Lower lobe of right lung (tissue), 2 donors: Measurements from ENCODE around the gene USP49. TPM values are rescaled to one million over a fixed set of nuclear protein-coding genes. Genes with fewer than 3 reads are reported as not detected.

Source experiments
- ATAC-seq, 2 donors: fragments of 200-7000 bp; cut with Tn5 transposase; one replicate each; pipeline ENCODE4 v1.9.1; 2020 to 2022; ENCODE audit warnings: mild to moderate bottlenecking in 2 of 2, moderate library complexity in 2 of 2
- DNase-seq: peaks from one replicate; pipeline ENCODE4 v3.0.0-alpha.2; 2020
- H3K27ac ChIP-seq: fragments of 200-600 bp; one replicate; pipeline ENCODE4 v1.8.0; 2022
- H3K27me3 ChIP-seq: fragments of 200-600 bp; one replicate; pipeline ENCODE4 v1.8.0; 2022; ENCODE audit warnings: low read depth
- H3K36me3 ChIP-seq: fragments of 200-600 bp; one replicate; pipeline ENCODE4 v1.8.0; 2022; ENCODE audit warnings: mild to moderate bottlenecking
- H3K4me1 ChIP-seq: fragments of 200-600 bp; one replicate; pipeline ENCODE4 v1.8.0; 2022
- H3K4me3 ChIP-seq: fragments of 200-600 bp; one replicate; pipeline ENCODE4 v1.8.0; 2022; ENCODE audit warnings: mild to moderate bottlenecking
- H3K9me3 ChIP-seq: fragments of 200-600 bp; one replicate; pipeline ENCODE4 v1.8.0; 2022
- intact Hi-C: fragments of 100-400 bp; cut with DNase I; formaldehyde crosslinking; loops from one replicate; pipeline ENCODE4 v1.11.0; 2022
- total RNA-seq: library from RNA; stranded (reverse); fragmentation: NEBNext Ultra II Directional; extraction: Animal tissue kit (Norgen Biotek cat#: 25700); gene quantifications from one replicate; pipeline ENCODE4 v1.2.1, GENCODE V29; 2021
- TF ChIP-seq, protein P1 (sequence below): fragments of 200-600 bp; IDR thresholded peaks from one replicate; pipeline ENCODE4 v1.8.0; 2022; ENCODE audit warnings: antibody characterized with exemption, mild to moderate bottlenecking
- donor health status: DM: no; HTN: yes; CAD: no; lungs with severe emphysema.

Gene USP49
- total RNA-seq, 1 donor from 2014 or later, result 3.9 TPM

DNA sequence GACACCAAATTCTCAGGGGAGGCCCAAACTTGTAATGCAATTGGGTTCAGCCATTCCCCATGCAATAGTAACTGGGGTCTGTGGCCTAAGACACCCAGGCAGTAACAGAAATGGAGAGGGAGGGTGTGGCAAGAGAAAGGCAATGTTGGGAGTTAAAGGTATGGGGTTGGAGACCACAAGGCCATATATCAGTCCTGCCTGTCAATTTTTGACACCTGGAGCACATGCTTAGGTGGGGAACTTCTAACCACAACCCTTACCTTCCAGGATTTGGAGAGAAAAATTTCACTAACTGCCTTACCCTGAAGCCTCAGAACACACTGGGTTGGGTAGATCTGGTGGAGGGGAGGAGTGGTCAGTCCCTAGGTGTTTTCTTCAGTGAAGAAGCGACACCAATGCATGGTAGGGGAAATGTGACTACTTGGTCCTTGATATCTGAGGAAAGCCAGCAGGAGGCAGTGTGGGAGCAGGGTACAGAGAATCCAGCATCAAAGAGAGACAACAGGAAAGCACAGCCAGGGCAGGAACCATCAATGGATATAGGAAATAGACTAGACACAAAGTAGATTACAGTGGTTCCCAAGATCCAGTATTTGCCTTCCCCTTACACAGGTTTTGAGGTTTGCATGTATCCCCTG, 6.8 kb upstream of the USP49 start:
- ATAC-seq (peak; percentile 33 to 42), DNase-seq (no peak)
- Histone ChIP-seq H3K9me3 (no peaks in the 10 kb centered on the region), H3K36me3 (peaks cover 34% of the 10 kb centered on the region), H3K4me3 (no peak overlapping the region), H3K27ac (no peak overlapping the region), H3K27me3 (no peaks in the 10 kb centered on the region), H3K4me1 (no peaks in the 10 kb centered on the region)
- intact Hi-C loops, result no loop called here
- TF ChIP-seq, protein P1, sequence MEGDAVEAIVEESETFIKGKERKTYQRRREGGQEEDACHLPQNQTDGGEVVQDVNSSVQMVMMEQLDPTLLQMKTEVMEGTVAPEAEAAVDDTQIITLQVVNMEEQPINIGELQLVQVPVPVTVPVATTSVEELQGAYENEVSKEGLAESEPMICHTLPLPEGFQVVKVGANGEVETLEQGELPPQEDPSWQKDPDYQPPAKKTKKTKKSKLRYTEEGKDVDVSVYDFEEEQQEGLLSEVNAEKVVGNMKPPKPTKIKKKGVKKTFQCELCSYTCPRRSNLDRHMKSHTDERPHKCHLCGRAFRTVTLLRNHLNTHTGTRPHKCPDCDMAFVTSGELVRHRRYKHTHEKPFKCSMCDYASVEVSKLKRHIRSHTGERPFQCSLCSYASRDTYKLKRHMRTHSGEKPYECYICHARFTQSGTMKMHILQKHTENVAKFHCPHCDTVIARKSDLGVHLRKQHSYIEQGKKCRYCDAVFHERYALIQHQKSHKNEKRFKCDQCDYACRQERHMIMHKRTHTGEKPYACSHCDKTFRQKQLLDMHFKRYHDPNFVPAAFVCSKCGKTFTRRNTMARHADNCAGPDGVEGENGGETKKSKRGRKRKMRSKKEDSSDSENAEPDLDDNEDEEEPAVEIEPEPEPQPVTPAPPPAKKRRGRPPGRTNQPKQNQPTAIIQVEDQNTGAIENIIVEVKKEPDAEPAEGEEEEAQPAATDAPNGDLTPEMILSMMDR, result peak; percentile 32

DNA sequence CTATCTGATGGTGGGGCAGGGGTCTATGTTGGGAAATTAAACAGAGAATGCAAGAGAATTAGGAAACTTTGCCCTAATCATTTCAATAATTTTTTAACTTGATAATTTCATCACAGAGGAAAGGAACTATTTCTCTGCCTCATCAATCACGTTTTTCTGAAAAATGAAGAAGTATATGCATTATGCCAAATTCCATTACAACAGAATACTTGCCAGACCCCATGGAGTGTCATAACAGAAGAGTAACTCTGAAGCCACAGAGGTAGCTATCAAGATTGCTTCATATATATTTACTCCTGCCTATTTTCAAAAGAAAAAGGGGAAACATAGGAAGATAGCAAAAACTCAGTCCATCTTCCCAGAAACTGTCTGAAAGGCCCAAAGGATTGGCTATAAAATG, 5.7 kb upstream of the USP49 start:
- Histone ChIP-seq H3K27ac (no peak overlapping the region), H3K27me3 (no peaks in the 10 kb centered on the region), H3K4me3 (no peak overlapping the region), H3K36me3 (peaks cover 23% of the 10 kb centered on the region), H3K9me3 (no peaks in the 10 kb centered on the region), H3K4me1 (peaks cover 6% of the 10 kb centered on the region)
- TF ChIP-seq, protein P1, result no peak
- no peak for DNase-seq
- ATAC-seq, result no peak
- intact Hi-C loops, result no loop called here

DNA sequence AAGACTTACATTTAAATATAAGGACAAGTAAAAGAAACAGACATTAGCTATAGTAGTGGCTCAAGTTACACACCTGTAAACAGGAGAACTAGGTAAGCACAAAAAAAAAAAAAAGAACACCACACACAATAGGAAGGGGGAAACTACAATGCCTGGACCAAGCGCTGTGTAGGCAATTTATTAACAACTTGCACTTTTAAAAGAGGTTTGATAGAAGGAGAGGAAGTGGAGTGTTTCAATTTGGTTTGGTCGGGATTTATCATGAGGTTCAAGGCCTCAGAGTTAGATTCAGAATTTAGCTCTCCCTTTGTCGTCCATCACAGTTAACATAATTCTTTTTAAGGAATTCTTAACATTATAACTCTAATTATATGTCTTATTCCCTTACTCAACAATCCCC, 1.1 kb upstream of the USP49 start:
- Histone ChIP-seq H3K36me3 (no peaks in the 10 kb centered on the region), H3K9me3 (no peaks in the 10 kb centered on the region), H3K4me1 (peaks cover 20% of the 10 kb centered on the region), H3K27me3 (no peaks in the 10 kb centered on the region), H3K4me3 (peak overlapping the region; percentile 75), H3K27ac (peak overlapping the region; percentile 80)
- TF ChIP-seq, protein P1, result no peak
- intact Hi-C loops, result no loop called here
- ATAC-seq (no peak), DNase-seq (no peak)

DNA sequence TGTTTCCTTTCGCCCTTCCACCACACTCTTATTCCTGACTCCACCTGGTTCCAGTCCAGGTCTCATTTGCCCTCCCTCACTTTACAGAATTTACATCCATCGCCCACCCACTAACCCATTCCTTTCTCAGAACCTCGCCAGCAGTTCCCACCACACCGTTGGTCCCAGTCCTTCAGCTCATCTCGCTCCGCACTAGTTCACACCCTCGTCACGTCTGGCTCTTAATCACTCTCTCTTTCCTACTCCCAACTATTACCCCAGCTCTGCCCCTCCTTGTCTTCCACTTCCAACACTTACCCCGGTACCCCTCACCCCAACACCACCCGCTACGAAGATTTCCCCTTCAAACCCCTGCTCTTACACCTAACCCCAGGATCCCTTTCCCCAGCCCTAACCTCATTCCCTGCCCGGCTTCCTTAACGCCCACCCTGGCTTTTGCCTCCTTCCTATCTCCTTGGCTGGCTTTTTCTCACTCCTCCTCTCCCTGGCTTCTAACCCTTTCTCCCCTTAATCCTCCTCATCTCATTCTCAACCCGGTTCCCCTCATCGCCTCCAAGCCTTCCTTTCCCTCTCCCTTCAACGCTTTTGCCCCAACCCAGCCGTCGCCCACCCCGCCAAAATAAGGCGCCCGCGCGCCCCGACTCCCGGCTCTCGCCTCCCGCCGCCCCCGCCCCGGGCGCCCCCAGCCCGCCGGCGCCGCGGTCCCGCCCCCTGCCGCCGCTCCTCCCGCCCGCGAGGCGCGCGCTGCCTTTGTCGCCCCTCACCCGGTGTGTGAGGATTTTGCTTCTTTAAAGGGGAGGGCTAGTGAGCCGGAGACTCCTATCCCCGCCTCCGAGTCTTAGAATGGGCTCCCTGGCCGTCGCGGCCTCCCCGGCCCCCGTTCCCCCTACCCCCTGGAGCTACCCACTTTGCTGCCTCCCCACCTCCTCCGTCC, 542 bp downstream of the USP49 start:
- Histone ChIP-seq H3K9me3 (no peaks in the 10 kb centered on the region), H3K4me1 (peaks cover 20% of the 10 kb centered on the region), H3K4me3 (peak overlapping the region; percentile 75), H3K36me3 (no peaks in the 10 kb centered on the region), H3K27ac (peak overlapping the region; percentile 80), H3K27me3 (no peaks in the 10 kb centered on the region)
- peak; percentile 62 to 70 for ATAC-seq
- TF ChIP-seq, protein P1, result no peak
- intact Hi-C loops, result no loop called here
- no peak for DNase-seq

DNA sequence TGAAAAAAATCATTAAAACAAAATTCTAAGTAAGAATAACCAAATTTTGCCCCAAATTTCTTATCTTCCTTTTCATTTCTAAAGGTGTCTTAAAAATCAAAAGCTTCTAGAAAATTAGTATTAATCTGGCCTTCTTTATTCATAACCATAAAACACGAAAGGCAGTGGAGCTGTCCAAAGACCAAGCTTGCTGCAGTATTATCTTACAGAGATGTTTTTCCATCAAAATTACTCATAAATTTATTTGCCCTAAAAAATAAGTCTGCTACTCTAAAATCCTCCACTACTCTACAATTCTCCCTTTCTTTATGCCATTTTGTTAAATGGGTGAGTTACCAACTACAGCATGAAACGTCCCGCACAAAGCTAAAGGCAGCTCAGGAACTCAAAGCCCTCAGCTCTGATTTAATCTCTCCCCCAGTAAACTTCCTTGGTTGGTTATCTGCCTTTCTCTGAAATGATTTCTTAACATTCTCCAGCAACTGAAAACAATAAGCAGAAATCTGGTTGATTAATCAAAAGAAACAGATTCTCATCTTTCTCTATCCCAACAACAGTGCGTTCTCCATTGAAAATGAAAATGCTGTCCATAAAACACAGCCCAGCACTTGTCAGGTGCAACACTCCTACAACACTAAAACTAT, 2.1 kb downstream of the USP49 start:
- Histone ChIP-seq H3K4me3 (no peak overlapping the region), H3K27me3 (no peaks in the 10 kb centered on the region), H3K9me3 (no peaks in the 10 kb centered on the region), H3K36me3 (no peaks in the 10 kb centered on the region), H3K4me1 (peaks cover 20% of the 10 kb centered on the region), H3K27ac (no peak overlapping the region)
- DNase-seq (no peak), ATAC-seq (no peak)
- intact Hi-C loops, result no loop called here
- TF ChIP-seq, protein P1, result no peak
